NCI-H2227 (cell line): Measurements from ENCODE around the gene RBM19.

Experiments
- DNase-seq: peaks from one replicate; lab custom pipeline; 2025; ENCODE audit not compliant: unreplicated experiment; lab: John Stamatoyannopoulos, UW

The RBM19 gene

DNA sequence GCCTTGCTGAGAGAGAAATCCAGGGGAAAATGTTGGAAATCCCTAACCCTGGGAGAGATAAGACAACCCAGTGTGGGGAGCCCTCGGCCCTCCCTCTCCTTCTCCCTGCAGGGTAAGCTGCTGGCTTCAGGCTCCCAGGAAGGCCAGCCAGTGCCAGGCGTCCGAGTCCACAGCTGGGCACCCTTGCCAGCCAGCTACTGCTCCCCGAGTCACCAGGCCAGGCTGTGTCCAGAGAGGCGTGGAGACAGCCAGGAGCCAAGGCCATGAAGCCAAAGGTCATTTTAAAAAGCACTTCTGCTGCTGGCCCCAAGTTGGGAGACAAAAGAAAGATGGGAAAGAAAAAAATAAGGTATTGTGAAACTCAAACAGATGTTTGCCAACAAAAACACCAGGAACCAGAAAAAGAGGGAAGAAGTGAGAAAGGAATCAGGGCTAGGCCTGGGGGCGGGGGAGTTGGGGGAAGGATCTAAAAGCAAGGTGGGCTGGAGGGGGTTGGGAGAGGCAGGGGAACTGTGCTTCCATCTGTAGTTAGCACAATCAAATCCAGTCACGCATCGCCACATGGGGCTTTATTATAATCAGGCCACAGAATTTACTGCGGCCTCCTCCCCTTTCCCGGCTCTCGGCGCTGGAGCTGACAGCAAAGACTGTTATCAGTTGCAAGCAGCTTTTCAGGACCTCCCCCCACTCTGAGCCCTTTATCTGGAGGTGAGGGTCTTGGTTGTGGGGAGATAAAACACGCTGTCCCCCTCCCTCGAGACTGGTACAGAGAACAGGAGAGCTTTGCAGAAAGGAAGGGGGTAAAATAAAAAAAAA lies 33.5 kb downstream of the RBM19 start:
- DNase-seq: peak; percentile 88

DNA sequence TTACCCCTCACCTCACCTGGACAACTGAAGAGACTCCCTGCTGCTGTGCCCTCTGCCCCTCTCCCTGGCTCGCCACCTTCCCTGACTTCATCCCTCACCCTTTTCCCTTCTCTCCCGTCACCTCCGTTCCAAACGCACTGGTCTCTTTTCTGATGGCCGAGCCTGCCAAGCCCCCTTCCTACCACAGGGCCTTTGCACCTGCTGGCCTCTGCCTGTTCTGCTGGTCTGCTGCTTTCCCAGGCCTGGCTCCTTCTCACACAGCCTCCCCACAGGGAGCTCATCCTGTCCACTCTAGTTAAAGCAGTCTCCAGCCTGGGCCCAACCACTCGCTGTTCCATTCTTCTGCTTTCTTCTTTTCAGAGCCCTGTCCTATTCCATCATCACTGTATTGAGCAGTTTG lies 34.6 kb downstream of the RBM19 start:
- DNase-seq: no peak

DNA sequence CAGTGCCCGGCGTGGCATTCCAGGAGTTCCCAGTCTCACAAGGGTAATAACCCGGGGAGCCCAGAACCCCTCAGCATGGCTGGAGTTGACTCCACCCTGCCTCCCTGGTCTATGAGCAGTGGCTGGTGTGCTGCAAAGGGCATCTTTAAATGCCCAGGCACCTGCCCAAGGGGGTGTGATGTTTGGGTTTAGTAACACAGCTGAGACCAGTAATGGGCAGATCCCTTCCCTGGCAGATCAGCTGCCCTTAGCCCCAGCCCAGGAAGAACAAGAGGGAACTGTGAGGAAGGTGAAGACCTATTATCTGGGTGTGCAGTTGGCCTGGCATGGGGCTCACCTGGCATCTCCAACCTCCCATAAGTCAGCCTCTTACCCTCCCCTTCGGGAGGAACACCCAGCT lies 35.9 kb downstream of the RBM19 start:
- DNase-seq: no peak

DNA sequence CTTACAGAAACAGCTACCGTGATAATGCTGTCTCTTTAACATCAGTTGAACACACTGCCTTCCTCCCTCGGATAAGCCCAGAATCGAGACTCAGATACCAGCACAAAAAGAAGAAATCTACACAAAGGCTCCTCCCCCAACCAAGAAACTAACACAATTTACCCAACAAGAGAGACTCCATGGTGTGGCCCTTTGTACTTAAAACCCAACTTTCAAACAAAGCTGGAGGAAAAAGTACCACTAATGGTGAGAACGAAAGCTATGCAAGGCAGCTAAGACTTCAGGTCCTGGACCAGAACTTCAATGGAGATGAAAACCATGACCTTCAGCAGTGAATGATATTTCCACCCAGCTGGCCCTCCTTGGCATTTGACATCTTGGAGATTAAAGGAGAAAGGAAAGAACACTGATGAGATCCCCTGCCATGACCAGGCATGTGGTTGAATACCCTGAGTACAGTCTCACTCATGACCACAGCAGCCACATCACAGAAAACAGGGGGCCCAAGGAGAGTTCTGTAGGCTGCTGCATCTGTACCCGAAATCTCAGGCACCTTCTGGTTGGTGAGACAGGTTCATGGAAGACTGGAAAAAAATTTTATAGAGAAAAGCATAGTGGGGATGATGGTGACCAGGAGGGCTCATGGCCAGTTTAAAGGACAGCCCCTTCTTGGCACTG lies 36.7 kb downstream of the RBM19 start:
- DNase-seq: no peak

DNA sequence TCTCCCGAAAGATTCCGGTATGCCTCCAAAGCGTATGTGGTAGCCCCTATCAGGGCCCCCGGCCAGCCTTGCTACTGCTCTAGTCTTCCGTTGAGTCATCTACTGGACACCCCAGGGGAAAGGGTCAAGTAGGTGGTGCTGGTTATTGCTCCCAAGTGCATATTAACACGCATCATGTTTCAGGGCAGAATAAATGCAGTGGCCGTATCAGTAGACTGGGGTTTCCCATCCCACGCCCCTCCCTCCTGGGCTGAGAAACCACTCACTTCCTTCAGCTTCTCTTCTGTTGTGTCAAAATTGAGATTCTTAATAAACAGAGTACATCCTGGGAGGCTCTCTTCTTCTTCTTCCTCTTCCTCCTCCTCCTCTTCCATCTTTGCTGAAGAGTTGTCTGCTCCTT lies 39.3 kb downstream of the RBM19 start:
- no peak for DNase-seq

DNA sequence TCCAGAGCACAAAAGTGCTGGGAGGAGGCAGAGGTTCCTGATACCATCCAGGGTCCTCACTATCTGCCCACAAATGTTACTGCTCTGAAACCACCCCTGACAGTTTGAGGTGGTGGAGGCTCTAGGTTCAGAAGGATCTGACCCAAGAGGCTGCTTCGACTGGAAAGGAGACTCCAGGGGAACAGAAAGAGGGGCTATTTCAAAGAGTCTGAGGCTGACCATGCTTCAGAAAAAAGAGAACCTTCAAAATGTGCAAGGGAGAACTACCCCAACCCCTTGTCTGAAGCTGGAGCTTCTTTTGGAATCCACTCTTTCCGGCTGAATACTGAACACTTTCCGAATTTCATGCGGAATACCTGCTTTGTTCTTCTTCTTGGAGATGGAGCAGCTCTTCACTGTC lies 41.8 kb downstream of the RBM19 start:
- no peak for DNase-seq

DNA sequence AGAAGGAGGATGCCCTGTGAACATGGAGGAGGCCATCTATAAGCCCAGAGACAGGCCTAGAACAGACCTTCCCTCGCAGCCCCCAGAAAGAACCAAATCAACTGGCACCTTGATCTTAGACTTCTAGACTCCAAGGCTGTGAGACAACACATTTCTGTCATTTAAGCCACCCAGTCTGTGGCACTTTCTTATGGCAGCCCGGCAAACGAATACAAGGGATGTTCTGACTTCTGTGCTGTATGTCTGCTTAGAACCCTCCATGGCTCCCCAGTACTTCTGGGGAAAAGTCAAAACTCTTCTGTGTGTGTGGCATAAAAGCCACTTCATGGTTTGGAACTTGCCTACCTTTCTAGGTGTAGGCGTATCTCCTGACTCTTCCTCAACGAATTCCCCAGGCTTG lies 42.9 kb downstream of the RBM19 start:
- no peak for DNase-seq

DNA sequence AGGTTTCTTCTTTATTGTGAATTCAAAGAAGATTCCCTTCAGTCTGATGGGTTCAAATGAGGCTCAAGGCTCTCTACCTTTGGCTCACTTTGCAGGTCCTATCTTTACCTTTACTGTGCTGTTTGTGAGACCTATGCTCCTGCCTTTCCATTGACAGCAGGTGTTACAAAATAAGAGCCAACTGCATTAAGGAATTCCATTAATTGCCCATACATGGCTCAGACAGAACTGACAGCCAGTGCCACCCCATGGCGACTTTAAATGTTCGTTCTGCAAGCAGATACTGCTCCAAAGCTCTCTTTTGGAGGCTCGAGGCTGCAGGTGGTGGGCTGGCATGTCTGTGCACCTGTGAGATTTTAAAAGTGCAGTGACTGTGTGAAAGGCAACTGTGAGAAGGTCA lies 44.7 kb downstream of the RBM19 start:
- no peak for DNase-seq

DNA sequence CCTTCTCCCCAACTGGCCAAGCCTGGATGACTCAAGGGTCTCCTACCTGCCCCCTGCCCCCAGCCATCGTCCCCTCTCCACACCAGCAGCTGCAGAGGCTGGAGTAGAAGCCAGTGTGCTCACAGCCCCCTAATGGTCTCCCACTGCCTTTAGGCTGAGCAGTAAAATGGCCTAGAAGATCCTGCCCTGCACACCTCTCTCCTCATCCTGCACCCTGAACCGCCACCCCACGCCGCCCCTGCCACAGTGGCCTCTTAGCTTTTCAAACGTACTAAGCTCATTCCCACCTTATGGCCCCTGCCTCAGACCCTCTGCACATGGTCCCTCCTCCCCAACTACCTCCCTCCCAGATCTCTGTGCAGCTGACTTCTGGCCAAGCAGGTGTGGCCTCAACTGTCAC lies 46.3 kb downstream of the RBM19 start:
- no peak for DNase-seq

DNA sequence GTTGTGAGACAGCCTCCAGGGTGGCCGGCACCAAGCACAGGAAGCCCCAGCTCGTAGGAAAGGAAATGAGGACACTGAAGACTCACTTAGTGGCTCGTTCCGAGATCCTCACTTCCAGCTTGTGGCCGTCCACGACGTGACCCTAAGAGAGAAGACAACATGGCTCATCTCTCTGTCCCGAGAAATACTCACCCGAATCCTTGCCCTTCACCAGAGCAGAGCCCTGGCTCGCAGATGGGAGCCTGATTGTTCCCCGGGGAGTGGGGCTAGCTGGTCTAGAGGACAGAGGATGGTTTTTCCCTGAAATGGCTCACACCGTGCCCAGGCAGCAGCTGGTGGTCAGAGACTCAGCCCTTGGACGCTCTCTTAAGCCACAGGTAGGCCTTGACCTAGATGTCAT lies 47.8 kb downstream of the RBM19 start:
- no peak for DNase-seq

DNA sequence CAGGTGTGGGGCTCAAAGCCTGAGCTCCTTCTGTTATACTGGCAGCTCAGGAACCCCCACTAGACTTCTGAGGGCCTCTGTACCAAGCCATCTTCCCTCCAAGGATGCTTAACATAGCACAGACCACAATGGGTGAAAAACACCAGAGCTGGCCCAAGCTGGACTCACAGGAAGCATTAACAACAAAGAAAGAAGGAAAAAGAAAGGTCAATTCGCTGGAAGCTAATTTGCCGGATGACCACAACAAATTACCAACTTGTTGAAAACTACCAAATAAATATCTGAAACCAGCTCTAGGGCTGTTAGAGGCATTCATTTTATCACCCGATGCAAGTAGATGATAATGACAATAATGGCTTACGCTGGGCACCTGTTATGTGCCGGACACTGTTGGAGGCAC lies 48.7 kb downstream of the RBM19 start:
- DNase-seq: no peak

DNA sequence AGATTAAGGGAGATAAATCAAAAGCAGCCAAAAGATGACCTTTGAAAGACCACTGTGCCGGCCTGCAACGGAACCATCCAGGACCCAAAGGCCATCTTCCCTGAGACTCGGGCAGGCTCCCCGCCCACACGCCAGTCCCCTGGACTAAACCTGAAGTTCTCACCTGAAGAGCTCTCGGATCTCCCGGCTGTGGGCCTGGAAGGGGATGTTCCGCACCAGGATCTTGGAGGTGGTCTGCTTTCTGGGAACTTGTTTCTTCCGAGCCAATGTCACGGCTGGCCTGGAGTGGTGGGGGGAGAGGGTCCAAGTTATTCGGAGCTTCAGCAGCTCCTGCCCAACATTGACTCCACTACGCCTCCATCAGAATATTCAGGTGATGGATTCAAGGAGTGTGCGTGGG lies 51.3 kb downstream of the RBM19 start:
- no peak for DNase-seq

DNA sequence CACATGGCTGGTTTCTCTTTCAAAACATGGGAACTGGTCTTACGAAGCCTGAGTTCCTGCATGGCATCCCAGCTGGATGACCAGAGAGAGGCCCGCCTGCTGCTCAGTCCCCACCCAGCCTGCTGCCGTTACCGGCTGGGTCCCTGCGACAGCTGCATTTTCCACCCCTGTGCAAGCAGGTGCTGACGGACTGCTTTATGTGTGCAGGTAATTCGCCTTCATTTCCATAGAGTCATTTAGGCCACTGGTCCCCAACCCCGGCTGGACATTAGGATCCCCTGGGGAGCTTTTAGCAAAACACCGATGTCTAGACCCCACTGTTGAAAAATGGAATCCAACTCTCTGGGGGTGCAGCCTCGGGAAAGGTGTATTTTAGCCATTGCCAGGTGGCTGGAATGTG lies 51.9 kb downstream of the RBM19 start:
- DNase-seq: no peak

DNA sequence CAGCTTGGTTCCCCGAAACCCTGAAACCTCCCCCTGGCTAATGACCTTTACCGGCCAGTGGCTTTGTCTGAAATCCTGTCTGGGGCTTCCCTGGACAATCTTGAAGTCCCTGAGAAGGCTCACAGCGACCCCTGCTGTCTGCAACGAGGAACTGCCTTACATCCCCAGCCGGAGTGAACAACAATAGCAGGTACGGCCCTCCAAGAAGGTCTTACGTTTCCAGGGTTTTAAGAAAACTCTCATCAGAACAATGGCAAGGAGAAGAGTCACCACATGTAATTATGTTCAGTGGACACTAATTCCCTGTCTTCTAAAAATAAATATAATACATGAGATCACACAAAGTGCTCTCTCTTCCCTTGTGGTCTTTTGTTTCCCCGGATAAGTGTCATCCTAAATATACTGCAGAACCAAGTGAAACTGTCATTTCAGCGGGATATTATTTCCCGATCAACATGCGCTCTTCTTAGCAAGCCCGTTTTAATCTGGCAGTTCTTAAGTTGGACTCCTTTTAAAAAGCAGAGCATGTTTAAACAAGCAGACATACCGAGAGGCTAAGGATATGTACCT lies 53.3 kb downstream of the RBM19 start:
- DNase-seq: peak; percentile 90

DNA sequence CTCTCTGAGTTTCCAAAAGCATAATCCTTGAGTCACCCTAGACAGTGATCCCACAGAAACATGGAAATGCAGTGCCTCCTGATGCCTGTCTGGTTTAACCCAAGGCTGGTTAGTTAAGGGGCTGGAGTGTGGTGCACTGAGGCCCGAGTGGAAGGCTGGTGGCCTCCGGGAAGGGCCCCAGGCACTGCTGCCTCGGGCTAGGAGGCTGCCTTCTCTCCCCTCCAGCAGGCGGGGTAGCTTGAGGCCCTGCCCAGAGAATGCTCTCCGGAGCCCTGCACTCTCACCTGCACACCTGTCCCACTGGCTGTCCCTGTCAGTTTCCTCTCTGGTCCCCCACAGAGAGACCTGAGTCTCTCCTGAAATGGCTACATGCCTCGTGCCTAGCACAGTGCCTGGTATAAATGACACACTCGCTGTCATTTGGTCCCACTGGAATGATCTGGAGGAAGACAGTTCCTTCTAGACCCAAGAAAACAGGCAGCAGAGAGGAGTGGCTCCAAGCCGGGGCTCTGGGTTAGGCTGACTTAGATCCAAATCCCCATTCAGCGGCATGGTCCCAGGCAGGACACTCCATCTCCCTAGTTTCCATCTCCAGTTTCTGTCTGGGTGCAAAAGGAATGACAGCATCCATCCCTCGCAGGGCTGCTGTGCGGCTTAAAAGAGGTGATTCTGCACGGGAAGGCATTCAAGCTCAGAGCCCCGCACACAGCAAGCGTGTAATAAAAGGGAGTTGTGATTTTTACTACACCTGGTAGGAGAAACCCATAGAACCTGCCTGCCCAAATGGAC lies 54.0 kb downstream of the RBM19 start:
- no peak for DNase-seq

DNA sequence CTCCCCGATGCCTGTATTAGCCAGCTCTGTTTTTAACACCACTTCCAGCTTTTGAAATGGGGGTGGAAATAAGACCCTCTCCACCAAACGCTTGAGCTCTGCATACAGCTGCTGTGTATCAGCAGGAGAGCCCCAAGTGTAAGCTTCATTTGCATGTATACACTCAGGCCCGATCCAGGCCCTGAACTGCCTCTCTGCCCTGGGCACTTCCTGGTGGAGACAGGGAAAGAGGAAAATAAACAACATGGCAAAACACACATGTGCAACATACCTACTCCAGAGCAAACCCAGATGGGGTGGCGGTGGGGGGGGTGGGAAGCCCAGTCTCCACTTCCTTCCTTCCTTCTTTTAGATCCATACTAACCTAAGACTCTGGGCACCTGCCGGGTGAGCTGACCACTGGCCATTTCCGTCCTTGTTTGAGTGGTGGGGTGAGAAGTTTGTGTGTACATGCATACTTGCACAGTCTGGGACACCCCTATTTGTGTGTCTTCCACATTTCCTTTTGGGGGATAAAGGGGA lies 55.3 kb downstream of the RBM19 start:
- DNase-seq: no peak

DNA sequence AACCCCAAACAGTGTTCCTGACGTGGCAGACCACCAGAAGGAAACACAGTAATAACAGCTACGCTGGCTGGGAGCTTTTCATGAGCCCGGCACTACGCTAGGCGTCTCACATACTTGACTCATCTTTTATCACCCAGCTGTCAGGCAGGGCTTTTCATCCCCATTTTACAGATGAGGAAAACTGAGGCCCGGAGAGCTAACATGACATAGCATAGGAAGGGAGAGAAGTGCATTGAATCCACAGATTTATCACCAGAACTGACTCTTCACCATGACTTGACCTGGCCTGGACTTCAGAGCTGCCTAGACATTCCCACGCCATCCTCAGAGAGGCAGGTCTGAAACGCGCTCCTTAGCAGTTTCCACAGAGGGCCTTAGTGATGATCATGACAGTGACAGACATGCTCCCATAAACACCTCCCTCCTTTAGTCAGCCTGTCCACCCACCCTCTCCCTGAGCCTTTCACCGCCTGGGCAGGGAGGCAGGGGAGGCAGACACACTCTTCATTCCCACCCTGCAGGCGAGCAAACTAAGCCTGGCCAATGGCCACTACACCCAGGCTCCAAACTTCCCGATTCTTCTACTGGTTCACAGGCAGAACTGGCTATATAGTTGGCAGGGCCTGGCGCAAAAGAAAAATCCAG lies 56.2 kb downstream of the RBM19 start:
- no peak for DNase-seq

DNA sequence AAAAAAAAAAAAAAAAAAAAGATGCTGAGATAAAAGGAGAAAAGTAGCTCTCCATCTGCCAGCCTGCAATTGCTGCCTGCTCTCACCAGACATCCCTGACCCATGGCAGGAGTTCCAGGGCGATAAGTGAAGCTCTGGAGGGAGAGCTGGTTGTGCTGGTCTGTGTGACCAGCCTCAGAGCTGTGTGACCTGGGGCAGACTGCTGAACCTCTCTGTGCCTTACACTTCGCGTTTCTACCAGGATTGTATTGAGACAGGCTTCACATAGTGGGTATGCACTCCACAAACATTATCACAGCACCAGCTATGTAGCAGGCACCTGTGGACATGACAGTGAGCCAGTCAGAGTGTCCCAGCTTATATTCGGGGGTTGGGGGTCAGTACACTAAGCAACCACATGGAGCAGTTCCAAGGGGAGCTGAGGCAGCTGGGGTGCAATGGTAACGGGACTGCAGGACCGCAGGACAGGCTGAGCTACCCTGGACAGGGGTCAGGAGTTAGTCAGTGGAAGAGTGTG lies 57.5 kb downstream of the RBM19 start:
- no peak for DNase-seq

DNA sequence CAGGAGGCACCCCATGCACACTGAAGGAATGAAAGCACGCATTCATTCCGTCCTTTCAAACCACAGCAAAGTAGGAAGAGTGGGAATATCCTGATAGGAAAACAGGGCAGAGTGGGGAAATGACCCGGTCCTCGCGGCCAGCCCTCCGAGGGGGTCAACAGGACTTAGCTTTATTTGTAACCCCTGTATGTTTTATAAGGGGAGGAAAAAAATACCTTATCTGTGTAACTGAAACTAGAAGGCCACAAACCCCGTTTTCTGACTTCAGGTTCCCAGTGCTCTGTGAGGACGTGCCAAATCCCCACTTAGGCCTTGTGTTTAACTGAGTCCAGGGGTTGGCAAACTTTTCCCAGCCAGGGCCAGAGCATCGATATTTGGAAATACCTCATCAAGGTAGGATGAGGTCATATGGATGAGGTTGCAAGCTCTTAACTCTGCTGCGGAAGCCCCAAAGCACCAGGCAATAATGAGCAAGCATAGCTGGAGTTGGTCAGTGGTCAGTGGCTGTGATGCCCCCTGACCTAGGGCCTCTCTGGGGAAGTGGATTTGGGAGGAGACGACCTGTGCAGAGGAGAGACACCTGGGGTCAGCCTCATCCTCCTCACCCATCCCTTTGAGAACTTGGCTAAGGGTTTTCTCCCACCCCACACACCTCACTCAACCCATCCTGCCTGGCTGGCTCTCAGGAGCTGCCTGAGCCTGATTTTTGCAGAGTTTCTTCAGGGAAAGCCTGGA lies 58.5 kb downstream of the RBM19 start:
- no peak for DNase-seq
